Measurements from ENCODE around the gene GPC4.
"Not testable (repeated sequence)": the region's sequence is repeated elsewhere in the genome, so short reads cannot be mapped to it uniquely, and the experiment has no call there.

GPC4 gene

DNA sequence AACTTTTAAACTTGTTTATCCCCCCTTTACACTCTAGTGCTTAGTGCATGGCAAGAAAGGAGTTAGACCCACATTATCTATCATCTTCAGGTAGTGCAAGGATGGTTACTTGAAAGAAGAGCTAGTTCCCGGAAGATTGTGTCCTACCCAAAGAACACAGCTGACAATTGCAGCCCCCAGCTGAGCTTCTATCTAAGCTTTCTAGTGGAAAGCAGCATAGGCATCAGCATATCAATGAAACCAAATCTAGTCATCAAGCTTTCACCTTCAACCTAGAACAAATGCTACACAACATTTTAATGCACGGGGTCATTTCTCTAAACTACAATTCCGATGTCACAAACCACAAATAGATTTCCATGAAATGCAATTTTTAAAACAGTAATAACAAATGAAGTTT is 108.2 kb downstream of the GPC4 start:
- DNase-seq (ENCODE audit: low read depth, low spot score): no peak

DNA sequence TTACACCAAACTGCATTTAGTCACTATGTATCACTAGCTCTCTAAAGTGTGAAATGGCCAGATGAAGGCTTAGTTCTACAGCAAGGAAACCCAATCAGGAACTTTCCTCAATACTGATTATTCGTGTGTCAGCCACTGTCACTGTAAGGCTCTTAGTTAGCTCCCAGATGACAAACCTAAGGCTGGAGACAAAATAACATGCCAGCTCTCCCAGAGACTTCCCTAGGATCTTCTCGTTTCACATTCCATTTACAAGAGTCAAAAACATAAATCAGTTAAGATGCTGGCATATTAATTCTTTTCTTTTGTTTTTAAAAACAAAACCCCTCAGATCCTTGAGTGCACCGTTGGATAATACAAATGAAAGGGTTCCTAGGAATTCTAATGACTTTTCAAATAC is 109.0 kb downstream of the GPC4 start:
- no peak for DNase-seq (ENCODE audit: low read depth, low spot score)

DNA sequence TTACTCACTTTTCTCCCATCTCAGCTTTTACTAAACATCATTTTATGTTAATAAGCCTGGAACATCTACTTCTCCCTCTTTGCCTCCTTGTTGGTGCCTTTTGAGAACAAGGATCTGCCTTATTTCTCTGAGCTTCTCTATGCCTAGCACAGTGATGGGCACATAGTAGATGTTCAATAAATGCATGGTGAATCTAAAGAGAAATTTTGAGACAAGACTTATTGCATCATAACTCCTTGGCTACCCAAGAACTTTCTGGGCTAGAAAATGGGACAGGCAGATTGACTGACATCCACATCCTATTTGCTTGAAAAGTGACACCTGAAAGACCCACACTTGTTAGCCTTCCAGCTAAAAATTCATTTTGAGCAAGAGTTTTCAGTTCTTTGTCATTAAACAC is 109.9 kb downstream of the GPC4 start:
- no peak for DNase-seq (ENCODE audit: low read depth, low spot score)

DNA sequence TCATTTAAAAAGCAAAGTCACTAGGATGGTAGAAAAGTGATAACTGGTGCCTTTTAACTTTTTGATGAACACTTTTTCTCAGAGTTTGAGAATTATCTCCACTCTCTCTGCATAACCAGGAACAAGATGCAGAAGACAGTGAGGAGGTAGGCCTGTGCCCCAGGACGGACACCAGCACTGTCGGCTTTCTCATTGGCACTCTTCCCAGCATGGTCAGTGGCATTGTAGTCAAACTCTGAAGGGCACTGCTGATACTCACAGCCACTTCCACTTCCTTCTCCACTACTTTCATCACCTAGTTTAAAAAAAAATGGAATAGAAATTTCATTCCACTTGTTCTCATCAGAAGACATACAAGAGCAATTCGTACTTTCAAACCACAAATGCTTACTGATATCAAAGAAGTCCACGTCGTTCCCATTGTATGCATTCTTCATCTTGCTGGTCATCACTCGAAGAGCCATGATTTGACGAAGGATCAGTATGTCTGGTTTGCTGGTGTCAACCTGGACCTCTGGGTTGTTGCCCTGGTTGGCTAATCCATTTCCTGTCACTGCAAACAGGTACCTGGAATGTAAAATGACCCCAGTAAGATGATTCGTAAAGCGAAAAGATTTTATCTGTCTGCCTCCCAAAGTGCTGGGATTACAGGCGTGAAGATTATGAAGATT is 112.4 kb downstream of the GPC4 start:
- no peak for DNase-seq (ENCODE audit: low read depth, low spot score)

DNA sequence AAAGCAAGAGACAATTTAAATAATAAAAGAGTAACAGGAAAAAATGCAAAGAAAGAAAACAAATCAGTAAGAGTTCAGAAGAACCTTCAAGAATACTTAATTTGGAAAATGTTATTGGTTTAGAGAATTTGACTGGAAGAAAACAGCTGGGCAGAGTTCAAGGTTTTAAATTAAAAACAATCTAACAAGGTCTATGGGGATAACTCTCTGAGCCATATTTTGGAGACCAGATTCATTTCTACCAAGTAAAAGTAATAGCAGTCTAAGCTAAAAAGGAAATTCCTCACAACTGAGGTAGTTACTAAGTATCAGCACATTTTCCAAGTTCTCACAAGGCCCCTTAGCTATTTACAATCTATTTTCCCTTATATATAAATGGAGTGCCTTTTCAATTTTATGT is 114.7 kb downstream of the GPC4 start:
- no peak for DNase-seq (ENCODE audit: low read depth, low spot score)

DNA sequence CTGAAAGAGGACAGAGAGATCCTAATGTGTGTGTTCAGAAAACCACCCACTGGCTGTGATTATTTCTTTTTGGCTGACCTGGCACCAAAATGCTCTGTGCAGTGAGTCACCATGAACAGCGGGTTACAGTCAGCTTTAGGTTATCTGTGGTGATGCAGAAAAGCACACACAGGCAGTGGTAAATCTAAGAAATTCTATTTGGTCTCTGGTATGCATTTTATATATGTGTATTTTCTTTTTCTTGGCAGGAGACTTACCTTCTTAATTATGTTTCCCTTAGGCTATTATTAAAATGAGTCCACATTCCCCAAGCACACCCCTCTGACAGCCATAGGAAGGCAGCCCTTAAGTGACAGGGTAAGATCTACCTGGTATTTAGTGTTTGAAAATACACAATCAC is 118.0 kb downstream of the GPC4 start:
- DNase-seq (ENCODE audit: low read depth, low spot score): no peak

DNA sequence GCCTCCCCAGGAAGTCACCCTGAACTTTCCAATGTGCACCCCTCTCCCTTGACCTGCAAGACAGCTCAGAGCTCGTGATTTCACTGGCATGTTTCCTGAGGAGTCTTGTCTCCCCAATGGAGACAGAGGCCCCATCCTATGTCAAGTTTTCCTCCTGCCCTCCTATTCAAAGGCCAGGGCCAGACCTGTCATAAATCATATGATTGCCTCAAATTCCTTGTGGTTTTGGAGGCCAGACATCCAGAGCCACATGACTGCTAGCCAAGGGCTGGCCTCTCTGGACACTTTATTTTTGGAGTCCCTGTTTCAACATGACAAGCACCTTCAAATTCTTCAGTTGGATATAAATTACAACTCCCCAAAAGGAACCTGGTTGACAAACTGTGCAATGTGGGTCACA is 121.2 kb downstream of the GPC4 start:
- DNase-seq (ENCODE audit: low read depth, low spot score): no peak

DNA sequence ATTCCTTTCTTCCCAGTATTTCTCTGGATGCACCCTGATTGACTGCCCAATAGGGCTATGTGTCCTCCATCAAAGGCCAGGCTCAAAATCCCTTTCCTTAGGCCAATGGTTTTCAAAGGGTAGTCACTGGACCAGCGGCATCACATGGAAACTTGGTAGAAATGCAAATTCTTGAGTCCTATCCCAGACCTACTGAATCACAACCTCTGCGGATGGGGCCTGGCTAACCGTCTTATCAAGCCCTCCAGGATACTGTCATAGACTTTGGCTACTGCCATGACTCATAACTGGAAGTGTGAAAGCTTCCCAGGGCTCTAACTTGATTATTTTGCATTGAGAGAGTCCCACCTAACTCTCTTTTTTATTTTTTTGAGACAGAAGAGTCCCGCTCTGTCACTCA is 125.2 kb downstream of the GPC4 start:
- no peak for DNase-seq (ENCODE audit: low read depth, low spot score)

DNA sequence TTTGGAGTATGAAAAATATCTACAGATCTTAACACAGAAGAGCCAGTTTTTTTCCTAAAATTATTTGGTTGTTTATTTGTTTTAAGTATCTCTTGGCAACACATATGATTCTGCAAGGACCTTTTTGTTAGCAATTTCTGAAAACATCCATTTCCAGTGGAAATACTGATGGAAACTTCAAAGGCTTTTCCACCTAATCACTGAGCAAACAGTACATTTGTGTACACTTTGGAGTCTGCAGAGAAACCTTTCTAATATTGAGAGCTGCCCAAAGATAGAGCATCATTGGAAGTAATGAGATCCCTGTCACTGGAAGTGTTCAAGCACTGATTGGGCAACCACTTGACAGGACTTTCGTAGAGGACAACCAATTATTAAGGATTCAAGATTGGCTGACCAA is 127.4 kb downstream of the GPC4 start:
- DNase-seq (ENCODE audit: low read depth, low spot score): no peak

DNA sequence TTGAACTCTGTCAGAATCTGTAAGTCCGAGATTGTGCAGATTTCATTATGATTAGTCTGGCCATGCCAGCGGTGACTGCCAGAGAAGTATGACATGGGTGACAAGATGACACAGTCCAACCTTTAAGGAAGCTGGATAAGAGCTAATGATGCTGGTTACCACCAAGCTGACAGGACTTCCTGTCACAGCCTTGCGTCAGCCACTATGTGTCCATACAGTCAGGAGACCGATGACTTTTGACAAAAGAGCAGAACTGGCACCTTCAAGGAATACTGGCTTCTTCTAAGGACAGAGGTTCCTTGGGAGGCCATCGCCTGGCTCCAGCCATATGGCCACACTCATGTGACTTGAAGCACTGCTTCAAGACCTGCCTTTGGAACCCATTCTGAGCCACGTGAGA is 129.9 kb downstream of the GPC4 start:
- DNase-seq (ENCODE audit: low read depth, low spot score): no peak

DNA sequence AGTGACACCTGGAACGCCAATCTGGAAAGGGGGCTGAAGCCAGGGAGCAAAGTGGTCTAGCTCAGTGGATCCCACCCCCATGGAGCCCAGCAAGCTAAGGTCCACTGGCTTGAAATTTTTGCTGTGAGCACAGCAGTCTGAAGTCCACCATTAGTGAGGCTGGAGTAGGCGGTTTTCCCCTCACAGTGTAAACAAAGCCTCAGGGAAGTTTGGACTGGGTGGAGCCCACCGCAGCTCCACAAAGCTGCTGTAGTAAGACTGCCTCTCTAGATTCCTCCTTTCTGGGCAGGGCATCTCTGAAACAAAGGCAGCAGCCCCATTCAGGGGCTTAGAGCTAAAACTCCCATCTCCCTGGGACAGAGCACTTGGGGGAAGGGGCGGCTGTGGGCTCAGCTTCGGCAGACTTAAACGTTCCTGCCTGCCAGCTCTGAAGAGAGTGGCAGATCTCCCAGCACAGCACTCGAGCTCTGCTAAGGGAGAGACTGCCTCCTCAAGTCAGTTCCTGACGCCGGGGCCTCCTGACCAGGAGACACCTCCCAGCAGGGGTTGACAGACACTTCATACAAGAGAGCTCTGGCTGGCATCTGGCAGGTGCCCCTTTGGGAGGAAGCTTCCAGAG is 136.1 kb downstream of the GPC4 start:
- not testable (repeated sequence) for DNase-seq (ENCODE audit: low read depth, low spot score)

DNA sequence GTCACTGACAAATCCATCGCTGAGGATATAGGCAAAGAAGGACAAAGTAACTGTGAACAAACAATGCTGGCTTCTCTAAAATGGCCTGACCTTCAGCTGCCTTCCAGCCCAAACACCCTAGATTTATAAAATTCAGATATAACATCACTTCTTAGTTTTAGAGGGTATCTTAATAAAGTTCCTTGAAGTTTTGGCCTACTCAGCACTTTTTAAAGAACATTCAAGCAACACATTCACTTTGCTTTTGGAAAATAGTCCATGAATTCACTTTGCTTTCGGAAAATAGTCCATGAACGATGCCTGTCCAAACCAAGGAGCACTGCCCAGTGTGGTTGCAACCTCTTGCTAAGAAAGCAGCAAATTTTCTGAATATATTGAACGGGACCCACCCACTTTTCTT is 142.1 kb downstream of the GPC4 start:
- DNase-seq (ENCODE audit: low read depth, low spot score): no peak

DNA sequence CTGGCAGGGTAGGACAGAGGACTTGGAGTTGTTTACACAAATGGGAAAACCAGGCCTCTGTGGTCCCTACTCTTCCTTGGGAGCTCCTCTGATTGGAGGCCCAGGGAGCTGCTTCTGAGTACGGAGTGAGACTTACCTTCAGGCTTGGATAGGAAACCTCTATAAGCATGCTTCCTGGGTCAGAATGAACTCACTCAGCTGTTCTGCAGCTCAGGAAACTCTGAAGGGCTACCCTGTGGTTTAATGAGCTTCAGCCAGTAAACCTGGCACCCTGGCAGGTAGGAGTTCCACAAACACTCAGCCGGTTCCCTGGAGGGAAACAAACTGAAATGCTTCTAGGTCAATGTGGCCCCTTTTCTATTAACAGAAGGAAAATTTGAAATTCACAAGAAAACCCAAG is 146.1 kb downstream of the GPC4 start:
- DNase-seq (ENCODE audit: low read depth, low spot score): no peak

DNA sequence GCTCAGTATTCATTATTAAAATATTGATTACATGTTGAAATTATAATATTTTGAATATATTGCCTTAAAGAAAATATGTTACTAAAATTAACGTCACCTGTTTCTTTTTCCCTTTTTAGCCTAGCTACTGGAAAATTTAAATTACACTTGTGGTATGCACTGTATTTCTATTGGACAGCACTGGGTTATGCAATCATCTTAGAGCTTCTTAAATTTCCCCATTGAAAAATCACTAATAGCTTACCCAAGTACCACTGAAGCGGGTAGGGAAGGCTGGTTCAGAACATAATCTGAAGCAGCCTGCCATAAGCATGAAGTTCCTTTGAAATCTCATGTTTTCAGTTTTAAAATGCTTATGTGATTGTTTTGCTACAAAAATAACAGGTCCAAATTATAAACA is 147.7 kb downstream of the GPC4 start:
- no peak for DNase-seq (ENCODE audit: low read depth, low spot score)

DNA sequence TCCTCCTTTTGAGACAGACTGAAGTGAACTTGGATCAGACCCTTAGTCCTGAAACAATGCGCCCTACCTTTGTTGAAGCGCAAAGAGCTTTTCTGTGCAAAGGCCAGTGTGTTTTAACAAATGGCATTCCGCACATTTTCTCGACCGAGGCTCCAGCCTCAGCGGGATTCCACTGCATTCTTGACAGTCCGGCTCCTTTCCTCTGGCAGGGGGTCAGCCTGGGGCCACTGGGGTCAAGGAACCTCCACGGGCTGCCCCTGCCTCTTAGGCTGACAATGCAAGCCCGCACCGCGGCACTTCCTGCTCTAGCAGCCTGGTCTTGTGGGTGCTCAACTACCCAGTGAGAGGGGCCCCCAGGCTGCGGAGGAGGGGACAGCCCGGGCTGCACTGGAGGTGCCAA is 150.0 kb downstream of the GPC4 start:
- no peak for DNase-seq (ENCODE audit: low read depth, low spot score)

DNA sequence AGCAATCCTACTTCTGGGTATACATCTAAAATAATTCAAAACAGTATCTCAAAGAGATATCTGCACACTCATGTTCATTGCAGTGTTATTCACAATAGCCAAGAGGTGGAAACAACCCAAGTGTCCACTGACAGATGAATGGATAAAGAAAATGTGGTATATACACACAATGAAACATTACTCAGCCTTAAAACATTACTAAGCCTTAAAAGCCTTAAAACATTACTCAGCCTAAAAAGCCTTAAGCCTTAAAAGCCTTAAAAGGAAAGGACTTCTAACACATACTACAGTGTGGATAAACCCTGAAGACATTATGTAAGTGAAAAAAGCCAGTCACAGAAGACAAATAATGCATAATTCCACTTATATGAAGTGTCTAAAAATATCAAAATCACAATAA is 156.8 kb downstream of the GPC4 start:
- no peak for DNase-seq (ENCODE audit: low read depth, low spot score)

DNA sequence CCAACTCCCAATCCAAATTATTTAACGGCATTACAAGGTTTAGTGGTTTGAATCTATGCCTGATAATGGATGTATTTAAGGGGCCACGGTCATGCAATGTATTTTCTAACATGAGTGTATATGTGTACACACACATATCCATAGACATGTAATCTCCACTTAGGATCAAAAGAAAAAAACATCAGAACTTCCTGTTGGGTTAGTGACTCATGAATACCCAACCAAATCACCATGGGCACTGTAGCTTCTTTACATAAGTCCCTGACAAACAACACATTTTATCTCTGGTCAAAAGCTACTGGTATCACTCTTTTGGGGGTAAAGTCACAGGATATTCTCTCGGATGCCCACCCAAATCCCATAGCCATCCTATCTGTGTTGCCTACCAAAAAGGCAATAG is 160.6 kb downstream of the GPC4 start:
- no peak for DNase-seq (ENCODE audit: low read depth, low spot score)

DNA sequence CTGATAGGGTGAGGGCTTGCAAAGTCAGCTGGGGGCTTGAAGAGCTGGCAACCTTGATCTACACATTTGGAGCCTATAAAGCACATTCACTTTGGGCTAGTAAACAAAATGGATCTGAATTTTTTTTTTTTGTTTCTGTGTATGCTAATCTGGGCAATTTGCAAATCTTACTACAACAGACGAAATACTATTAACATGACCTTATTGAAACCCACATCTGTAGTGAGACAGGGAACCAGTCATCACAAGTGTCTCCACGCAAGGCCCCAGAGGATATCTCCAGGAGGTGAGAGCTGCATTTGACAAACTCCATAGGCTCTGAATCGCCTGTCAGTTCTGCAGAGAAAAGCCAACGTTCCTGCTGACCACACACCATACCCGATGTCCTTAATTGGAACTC is 164.1 kb downstream of the GPC4 start:
- no peak for DNase-seq (ENCODE audit: low read depth, low spot score)

DNA sequence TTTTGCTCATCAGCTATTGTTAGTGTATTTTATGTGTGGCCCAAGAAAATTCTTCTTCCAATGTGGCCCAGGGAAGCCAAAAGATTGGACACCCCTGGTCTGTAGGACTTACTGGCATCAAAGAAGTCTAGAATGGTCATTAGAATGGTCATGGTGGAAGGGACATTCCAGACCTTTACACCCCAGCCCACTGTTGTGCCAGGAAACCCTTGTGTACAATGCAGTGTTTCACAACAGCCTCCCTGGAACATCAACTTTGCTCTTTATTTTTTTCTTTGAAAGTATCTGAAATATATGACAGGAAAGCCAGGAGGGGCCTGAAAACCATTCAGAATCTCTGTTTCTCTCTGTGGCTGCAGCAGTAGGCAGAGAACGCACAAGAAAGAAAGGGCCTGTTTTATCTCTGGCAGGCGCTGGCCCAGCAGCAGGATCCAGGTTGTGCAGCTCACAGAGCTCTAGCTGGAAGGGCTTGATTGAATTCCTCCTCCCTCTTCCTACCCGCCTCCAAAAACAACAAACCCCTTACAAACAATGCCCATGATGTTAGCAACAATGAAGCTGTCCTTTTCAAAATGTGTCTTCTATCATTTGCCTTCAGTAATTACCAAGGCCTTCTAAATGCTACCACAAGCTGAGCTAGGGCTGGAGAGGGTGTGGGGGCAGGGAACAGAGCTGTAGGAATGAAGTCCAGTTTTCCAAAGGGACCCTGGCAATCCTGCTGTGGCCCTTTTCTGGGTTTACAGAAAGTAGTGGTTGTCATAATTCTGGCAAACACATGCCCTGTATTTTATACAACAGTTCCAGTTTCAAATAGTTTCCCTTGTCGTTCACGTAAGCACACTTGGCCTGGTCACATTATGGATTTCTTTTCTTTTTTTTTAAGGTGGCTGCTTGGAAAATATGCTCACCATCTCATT is 164.8 kb downstream of the GPC4 start:
- no peak for DNase-seq (ENCODE audit: low read depth, low spot score)

All from activated CD4-positive, CD25-positive, alpha-beta regulatory T cell treated with anti-CD3 and anti-CD28 coated beads, Interleukin-2, amount 50 U/mL, for 16 hours (primary cell).